Activated T-helper 1 cell treated with anti-CD3 and anti-CD28 coated beads, Interleukin-12 subunit alpha, Interleukin-12 subunit beta, Interleukin-2, Interleukin-4 antibody, amounts not matched to agents 30 ng/mL and 10 ng/mL and 1 ng/mL, durations not matched to agents 14 hours and 24 hours and 36 hours (primary cell): Measurements from ENCODE around the gene FBXO30. TPM values are rescaled to one million over a fixed set of nuclear protein-coding genes. Genes with fewer than 3 reads are reported as not detected.

Experiments used
- DNase-seq: peaks from one replicate; pipeline ENCODE4 v3.0.0; 2021; ENCODE audit warnings: low spot score
- H3K27ac Mint-ChIP-seq: one replicate; pipeline ENCODE4 v1.8.0; 2021; ENCODE audit warnings: mild to moderate bottlenecking, mixed read lengths
- H3K27me3 Mint-ChIP-seq: one replicate; pipeline ENCODE4 v1.8.0; 2022; ENCODE audit warnings: mild to moderate bottlenecking, moderate library complexity, mixed read lengths; ENCODE audit not compliant: insufficient read depth
- H3K36me3 Mint-ChIP-seq: one replicate; pipeline ENCODE4 v1.8.0; 2021; ENCODE audit warnings: low read depth, mixed read lengths
- H3K4me1 Mint-ChIP-seq: one replicate; pipeline ENCODE4 v1.8.0; 2021; ENCODE audit warnings: low read depth, mixed read lengths
- H3K4me3 Mint-ChIP-seq: one replicate; pipeline ENCODE4 v1.8.0; 2021; ENCODE audit warnings: mild to moderate bottlenecking, moderate library complexity, mixed read lengths
- H3K9me3 Mint-ChIP-seq: one replicate; pipeline ENCODE4 v1.8.0; 2021; ENCODE audit warnings: mixed read lengths
- intact Hi-C: fragments of 100-400 bp; cut with micrococcal nuclease; formaldehyde crosslinking; loops from one replicate; pipeline ENCODE4 v1.15.1; 2024
- total RNA-seq: library from RNA; stranded (reverse); gene quantifications from 2 replicates; pipeline ENCODE4 v1.2.3, GENCODE V29; 2022

Gene FBXO30
- total RNA-seq, 1 donor from 2014 or later: 8.8 TPM

DNA sequence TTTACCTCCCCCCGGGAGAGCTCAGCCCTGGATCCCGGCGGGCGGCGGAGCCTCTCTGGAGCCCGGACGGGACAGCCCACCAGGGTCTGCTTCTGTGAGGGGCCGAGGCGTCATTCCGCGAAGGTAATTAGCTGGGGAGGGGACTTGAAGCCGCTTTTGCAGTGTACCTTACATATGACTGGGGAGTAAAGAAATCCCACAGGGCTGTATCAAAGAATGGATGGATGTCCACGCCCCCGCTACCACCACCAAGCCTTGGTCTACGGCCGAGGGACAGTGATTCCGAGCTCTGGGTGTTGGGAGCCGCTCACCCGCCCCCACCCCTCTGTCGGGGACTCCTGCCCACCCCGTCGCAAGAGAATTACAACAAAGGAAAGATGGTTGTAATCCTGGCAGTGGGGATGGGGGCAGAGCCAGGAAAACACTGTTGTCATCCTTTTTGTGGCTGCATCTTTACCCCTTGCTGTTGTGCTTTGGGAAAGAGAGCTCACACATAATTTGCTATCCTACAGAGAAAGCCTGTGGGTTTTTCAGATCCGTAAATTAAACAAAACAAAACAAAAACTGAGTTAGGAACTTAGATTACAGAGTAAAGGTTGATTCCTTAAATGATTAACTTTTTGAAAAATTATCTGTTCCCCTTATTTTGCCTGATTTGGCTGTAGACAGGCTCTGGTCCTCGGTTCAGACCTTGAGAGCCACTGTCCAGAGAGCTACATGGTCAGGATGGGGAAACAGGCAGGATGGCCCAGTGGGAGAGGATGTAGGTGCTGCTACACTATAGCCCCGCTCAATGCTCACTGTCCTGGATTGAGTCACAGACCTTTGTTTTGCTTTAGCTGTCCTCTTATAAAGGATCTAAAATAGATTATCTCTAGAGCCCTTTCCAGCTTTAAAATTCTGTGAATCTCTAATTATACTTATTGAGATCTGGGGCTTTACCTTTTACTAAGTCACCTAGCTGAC lies 997 bp upstream of the FBXO30 start:
- no peaks in the 10 kb centered on the region for H3K27me3 Mint-ChIP-seq
- H3K9me3 Mint-ChIP-seq: no peaks in the 10 kb centered on the region
- no peak for DNase-seq
- H3K36me3 Mint-ChIP-seq: peaks cover 18% of the 10 kb centered on the region
- peaks cover 69% of the 10 kb centered on the region for H3K4me1 Mint-ChIP-seq
- intact Hi-C loops: loop anchor here (1.0 to 10.0 kb wide), 4 partner anchors 53 to 1471 kb away; partner anchors contain the start of gene SHPRH
- peak overlapping the region; percentile 89 for H3K4me3 Mint-ChIP-seq
- H3K27ac Mint-ChIP-seq: peak overlapping the region; percentile 89

DNA sequence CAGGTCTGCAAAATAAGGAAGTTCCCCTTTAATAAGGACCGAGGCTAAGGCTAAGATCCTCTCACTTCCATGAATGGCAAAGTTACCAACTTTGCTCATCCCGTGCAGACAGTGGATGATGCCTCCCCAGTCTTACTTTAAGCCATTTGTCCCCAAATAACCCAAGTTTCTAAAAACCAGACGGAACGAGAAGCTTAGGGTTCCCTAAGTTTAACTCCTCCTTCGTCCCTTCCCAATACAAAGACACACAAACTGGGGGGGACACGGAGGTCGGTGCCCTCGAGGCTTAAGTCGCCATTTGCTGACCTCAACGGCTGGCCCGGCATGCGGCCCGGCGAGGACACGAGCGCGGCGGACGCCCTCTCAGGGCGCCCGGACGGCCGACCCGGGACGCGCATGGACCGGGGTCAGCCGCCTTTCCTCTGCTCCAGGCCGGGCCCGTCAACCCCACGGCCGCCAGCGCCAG lies 527 bp downstream of the FBXO30 start:
- no peaks in the 10 kb centered on the region for H3K9me3 Mint-ChIP-seq
- peak overlapping the region; percentile 90 for H3K4me3 Mint-ChIP-seq
- no peak for DNase-seq
- intact Hi-C loops: loop anchor here (1.0 to 10.0 kb wide), 7 partner anchors 9 to 1469 kb away; no protein-coding TSS in a partner anchor
- H3K27ac Mint-ChIP-seq: peak overlapping the region; percentile 81
- peaks cover 18% of the 10 kb centered on the region for H3K36me3 Mint-ChIP-seq
- no peaks in the 10 kb centered on the region for H3K27me3 Mint-ChIP-seq
- H3K4me1 Mint-ChIP-seq: peaks cover 65% of the 10 kb centered on the region

DNA sequence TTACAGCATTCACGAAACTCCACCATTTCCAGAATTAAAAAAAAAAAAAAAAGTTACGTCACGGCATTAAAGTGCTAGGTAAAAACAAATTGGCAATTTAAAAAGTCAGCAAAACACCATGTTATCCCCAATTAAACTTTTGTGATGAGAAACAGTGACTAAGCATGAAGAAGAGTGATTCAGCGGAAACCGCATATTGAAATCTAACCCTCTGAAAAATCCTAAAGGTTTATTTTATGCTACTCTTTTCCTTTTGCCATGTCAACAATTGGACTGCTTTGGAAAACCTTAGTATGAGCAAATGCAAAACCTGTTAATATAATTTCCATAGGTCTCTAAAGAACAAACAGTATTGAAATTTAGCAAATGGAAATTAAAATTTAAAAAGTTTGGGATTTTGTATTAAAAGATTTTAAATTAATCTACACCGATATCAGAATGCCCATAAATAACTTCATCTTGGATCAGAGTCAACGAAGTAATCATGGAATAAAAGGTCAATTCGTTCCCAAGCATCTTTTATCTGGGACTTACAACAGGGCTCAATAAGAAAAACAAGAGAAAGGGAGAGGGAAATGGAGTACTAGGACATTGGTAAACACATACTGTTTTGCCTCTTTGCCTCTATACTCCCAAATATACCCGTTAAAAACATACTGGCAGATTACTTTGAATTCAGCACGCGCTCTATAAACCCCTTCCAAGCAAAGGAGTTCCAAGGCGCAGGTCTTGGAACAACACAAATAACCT lies 1.1 kb downstream of the FBXO30 start:
- DNase-seq: no peak
- intact Hi-C loops: loop anchor here (1.0 to 10.0 kb wide), 7 partner anchors 10 to 1469 kb away; no protein-coding TSS in a partner anchor
- H3K4me1 Mint-ChIP-seq: peaks cover 60% of the 10 kb centered on the region
- H3K27me3 Mint-ChIP-seq: no peaks in the 10 kb centered on the region
- peaks cover 18% of the 10 kb centered on the region for H3K36me3 Mint-ChIP-seq
- no peaks in the 10 kb centered on the region for H3K9me3 Mint-ChIP-seq
- H3K4me3 Mint-ChIP-seq: peak overlapping the region; percentile 90
- peak overlapping the region; percentile 81 for H3K27ac Mint-ChIP-seq

DNA sequence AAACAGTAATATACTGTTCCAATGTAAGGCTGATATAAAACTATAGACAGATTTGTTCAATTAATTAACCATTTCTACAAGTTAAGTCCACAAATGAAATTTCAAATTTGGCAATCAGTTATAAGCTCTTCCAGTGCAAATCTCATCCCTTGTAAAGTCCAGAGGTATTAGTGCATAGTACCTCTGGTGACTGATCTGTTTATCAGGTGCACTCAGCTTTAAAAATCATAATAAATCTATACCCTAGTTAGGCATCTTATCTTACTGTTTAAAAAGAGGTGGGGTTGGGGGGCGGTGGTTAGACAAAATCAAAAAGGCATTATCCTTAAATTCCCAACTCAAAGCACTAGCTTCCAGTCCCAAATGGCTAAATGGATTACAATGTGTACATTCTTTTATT lies 2.9 kb downstream of the FBXO30 start:
- intact Hi-C loops: loop anchor here (5.0 to 10.0 kb wide), 3 partner anchors 76 to 1467 kb away; no protein-coding TSS in a partner anchor
- DNase-seq: no peak
- Mint-ChIP-seq H3K27me3 (no peaks in the 10 kb centered on the region), H3K4me1 (peaks cover 50% of the 10 kb centered on the region), H3K27ac (no peak overlapping the region), H3K36me3 (peaks cover 19% of the 10 kb centered on the region), H3K4me3 (no peak overlapping the region), H3K9me3 (no peaks in the 10 kb centered on the region)

DNA sequence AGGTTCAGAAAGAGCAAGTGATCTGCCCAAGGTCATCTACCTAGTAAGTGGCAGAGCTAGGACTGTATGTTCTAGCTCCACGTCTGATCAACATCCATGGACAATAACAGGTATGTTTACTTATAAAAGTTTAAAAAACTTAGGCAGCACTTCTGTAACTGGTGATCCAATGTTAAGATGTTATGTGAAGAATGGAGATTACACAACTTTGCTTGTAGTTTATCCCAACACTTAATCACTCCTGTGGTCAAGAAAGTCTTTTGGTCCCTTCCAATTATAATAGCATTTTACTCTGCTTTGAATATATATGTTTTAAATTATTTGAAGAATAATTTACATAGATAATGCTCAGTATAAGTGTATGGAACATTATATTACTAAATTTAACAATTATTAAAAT lies 4.8 kb downstream of the FBXO30 start:
- no peaks in the 10 kb centered on the region for H3K27me3 Mint-ChIP-seq
- intact Hi-C loops: loop anchor here (5.0 to 10.0 kb wide), 3 partner anchors 78 to 1465 kb away; no protein-coding TSS in a partner anchor
- peaks cover 36% of the 10 kb centered on the region for H3K4me1 Mint-ChIP-seq
- no peaks in the 10 kb centered on the region for H3K9me3 Mint-ChIP-seq
- no peak overlapping the region for H3K4me3 Mint-ChIP-seq
- H3K36me3 Mint-ChIP-seq: peaks cover 28% of the 10 kb centered on the region
- H3K27ac Mint-ChIP-seq: no peak overlapping the region
- no peak for DNase-seq

DNA sequence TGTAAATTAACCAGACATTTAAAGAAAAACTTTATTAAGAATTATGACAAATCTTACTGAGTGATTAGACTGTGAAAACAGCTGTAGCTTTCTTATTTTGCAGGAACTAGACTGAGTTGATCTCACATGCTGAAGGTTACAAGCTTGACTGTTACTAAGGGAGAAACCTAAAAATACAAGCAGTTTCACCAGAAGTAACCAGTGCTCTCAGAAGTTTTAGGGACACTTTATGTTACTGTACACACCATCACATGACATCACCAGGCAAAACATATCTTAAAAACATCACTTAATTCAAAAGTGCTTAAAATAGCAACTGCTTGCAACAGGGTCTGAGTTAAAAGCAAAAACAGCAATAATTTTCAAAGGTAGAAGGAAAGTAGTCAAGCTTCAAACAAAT lies 5.4 kb downstream of the FBXO30 start:
- Mint-ChIP-seq H3K27me3 (no peaks in the 10 kb centered on the region), H3K4me3 (no peak overlapping the region), H3K36me3 (peaks cover 33% of the 10 kb centered on the region), H3K9me3 (peaks cover 3% of the 10 kb centered on the region), H3K27ac (no peak overlapping the region), H3K4me1 (peaks cover 36% of the 10 kb centered on the region)
- intact Hi-C loops: no loop called here
- DNase-seq: no peak

DNA sequence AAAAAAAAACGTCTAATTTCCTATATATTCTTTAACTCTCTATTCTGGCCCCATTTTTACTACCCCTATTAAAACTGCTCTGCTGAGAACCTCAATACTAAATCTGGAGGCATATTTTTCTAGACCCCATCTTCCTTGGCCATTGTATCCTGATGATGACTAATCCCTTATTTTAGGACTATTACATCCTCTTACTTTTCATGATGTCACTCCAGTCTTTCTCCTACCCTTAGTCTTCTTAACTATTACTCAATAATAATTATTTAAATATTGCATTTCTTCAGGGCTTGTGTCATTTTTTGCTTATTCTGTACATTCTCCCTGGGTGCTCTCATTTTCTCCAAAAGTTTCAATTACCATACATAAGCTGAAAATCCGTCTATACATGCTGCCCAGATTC lies 6.4 kb downstream of the FBXO30 start:
- intact Hi-C loops: no loop called here
- H3K27ac Mint-ChIP-seq: no peak overlapping the region
- peaks cover 35% of the 10 kb centered on the region for H3K36me3 Mint-ChIP-seq
- H3K4me1 Mint-ChIP-seq: peaks cover 28% of the 10 kb centered on the region
- H3K4me3 Mint-ChIP-seq: no peak overlapping the region
- peaks cover 8% of the 10 kb centered on the region for H3K9me3 Mint-ChIP-seq
- no peaks in the 10 kb centered on the region for H3K27me3 Mint-ChIP-seq
- no peak for DNase-seq

DNA sequence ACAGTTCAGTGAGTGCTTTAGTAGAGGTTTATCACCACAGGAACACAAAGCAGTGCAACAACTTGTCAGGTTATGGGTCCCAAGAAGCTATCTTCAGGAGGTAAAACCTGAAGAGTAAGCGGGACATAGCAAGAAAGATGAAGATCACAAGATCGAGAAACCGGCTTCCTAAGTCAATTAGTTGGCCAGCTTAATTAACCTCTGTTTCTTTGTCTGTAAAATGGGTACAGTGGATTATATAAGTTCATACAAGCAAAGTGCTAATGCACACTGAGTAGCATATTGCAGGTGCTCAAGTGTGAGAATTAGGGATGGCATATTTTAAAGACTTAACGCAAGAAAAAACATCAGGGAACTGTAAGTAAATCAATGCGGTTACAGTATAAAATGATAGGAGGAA lies 12.5 kb downstream of the FBXO30 start:
- no peak overlapping the region for H3K27ac Mint-ChIP-seq

DNA sequence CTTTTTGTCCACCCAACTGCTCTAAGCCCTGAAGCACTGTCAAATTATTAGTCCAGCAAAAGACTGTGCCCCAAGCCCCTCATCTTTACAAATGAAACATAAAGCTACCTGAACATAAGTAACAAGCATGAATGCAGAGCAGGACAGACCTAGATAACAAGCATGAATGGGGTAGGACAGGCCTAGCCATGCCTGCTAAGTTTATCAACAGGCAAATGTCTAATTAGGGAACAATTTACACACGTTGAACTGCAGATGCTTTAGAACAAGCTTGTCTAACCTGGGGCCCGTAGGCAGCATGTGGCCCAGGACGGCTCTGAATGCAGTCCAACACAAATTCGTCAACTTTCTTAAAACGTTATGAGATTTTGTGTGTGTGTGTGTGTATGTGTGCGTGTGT lies 13.6 kb downstream of the FBXO30 start:
- no peaks in the 10 kb centered on the region for H3K27me3 Mint-ChIP-seq
- H3K36me3 Mint-ChIP-seq: peaks cover 47% of the 10 kb centered on the region
- H3K4me3 Mint-ChIP-seq: no peak overlapping the region
- H3K4me1 Mint-ChIP-seq: peaks cover 7% of the 10 kb centered on the region
- DNase-seq: no peak
- H3K9me3 Mint-ChIP-seq: peaks cover 8% of the 10 kb centered on the region
- intact Hi-C loops: no loop called here
- H3K27ac Mint-ChIP-seq: no peak overlapping the region

More for the DNA sequence above, 12.5 kb downstream of the FBXO30 start:
- Mint-ChIP-seq H3K36me3 (peaks cover 49% of the 10 kb centered on the region), H3K27me3 (no peaks in the 10 kb centered on the region), H3K4me1 (peaks cover 7% of the 10 kb centered on the region), H3K4me3 (no peak overlapping the region), H3K9me3 (peaks cover 8% of the 10 kb centered on the region)
- DNase-seq: no peak
- intact Hi-C loops: no loop called here

DNA sequence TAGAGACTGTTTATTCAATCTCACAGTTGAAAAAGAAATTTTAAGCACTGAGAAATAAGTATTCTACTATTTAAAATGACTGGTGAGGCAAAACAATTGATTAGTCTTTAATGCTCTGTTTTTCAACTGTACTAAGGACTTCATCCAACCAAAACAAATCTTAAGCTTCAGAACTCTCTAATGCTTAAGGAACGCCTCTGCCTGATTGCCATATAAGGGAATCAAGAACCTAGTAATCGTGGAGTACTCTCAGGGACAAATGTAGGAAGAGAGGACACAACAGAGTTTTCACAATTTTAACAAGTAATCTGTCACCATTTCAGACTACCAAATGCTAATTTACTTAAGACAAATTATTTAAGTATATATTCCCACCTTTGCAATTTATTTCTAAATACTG lies 16.1 kb downstream of the FBXO30 start:
- intact Hi-C loops: no loop called here
- DNase-seq: no peak
- Mint-ChIP-seq H3K4me1 (peaks cover 7% of the 10 kb centered on the region), H3K27ac (no peak overlapping the region), H3K27me3 (no peaks in the 10 kb centered on the region), H3K9me3 (no peaks in the 10 kb centered on the region), H3K4me3 (no peak overlapping the region), H3K36me3 (peaks cover 25% of the 10 kb centered on the region)

DNA sequence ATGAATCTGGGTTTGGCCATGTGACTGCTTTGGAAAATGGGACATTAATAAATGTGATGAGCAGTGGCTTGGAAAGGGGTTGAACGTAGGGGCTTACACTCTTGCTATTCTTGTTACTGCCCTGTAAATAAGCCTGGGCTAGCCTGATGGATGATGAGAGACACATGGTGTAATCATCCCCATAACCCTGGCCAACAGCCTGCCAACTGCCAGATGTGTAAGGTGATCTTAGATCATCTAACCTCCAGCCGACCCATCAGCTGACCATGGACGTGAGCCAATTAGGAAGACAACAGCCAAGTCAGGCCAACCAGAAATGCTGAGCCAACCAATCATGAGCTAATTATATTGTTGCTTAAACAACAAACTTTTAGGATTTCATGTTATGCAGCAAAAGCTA lies 25.2 kb downstream of the FBXO30 start:
- no peak overlapping the region for H3K27ac Mint-ChIP-seq
- H3K9me3 Mint-ChIP-seq: peaks cover 20% of the 10 kb centered on the region
- no peaks in the 10 kb centered on the region for H3K27me3 Mint-ChIP-seq
- peaks cover 6% of the 10 kb centered on the region for H3K36me3 Mint-ChIP-seq
- H3K4me3 Mint-ChIP-seq: no peak overlapping the region
- no peak for DNase-seq
- no peaks in the 10 kb centered on the region for H3K4me1 Mint-ChIP-seq
- intact Hi-C loops: no loop called here

DNA sequence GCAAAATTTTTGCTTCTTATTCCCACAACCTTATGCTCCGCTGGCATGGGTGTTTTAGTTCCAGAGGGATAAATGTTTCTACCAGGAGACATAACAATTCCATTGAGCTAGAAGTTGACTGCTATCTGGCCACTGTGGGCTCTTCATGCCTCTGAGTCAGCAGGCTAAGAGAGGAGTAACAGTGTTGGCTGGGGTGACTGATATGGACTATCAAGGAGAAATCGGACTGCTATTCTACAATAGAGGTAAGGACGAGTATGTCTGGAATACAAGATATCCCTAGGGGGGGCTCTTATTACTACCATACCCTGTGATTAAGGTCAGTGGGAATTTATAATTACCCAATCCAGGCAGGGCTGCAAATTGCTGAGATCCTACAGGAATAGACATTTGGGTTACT lies 26.9 kb downstream of the FBXO30 start:
- DNase-seq: no peak
- no peaks in the 10 kb centered on the region for H3K27me3 Mint-ChIP-seq
- no peak overlapping the region for H3K4me3 Mint-ChIP-seq
- peaks cover 5% of the 10 kb centered on the region for H3K36me3 Mint-ChIP-seq
- H3K4me1 Mint-ChIP-seq: no peaks in the 10 kb centered on the region
- H3K9me3 Mint-ChIP-seq: peaks cover 20% of the 10 kb centered on the region
- intact Hi-C loops: no loop called here
- H3K27ac Mint-ChIP-seq: no peak overlapping the region
